ENCODE data around the gene RGMA.

RGMA gene

GRCh38 chr15:93005133-93005532 is 83.9 kb downstream of the RGMA start:
- DNase-seq: no peak

DNA sequence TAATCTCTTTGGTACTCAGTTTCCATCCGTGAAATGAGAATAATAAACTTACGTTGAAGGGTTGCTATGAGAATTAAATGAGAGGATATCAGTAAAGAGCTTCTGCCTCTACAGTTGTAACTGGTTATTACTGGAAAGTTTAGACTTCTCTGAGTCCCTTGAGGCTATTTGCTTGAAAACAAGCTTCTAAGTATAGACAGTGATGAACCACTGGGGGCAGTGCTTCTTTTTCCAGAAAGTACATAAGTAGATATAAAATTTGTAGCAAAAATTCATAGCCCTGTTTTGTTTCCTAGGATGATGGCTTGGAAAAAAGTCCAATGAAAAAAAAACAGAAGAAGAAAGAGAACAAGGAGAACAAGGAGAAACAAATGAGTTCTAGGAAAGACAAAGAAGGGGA is 87.1 kb downstream of the RGMA start:
- DNase-seq: peak; percentile 6

GRCh38 chr15:93001156-93001555 is 87.9 kb downstream of the RGMA start:
- no peak for DNase-seq

DNA sequence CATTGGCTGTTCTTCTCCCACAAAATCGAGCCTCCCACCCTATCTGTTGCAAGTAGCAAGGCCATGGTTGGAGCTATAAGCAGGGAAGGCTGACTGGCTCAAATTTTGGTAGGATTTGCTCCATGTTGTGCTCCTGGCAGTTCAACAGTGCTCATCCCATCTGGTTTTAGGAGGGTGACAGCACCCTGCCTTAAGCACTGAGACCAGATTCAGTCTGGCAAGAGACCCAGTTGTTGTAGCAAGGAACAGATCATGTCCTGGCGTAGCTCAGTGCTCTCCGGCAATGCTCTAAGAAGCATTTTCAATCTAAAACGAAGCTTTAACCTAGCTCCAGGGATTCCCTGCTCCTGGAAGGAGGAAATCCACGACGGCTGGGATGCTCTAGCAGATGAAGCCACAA is 91.2 kb downstream of the RGMA start:
- no peak for DNase-seq

DNA sequence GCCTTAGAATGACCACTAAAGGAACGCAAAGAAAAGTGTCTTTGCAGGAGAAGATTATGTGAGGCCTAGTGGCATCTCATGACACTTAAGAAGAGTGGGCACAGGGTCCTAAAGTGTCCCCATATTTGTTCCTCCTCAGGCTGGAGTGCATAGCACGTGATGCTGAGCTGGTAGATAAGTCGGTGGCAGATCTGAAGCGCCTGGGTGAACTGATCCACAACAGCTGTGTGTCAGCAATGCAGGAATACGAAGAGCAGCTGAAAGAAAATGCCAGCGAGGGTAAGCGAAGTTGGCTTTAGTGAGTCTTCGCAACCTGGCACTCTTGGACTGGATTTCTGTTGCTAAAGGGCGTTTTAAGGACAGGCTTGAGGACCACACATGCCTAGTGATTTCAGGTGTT is 96.3 kb downstream of the RGMA start:
- DNase-seq: no peak

GRCh38 chr15:92990031-92990430 is 99.0 kb downstream of the RGMA start:
- DNase-seq: no peak

- DNase-seq: no peak
Measured at GRCh38 chr15:92989470-92989869, 99.5 kb downstream of the RGMA start.

Data from fibroblast of skin of back (primary cell).